DOHH2 (cell line): Measurements from ENCODE around the gene MYOZ3.

ENCODE experiments used
- EZH2phosphoT487 ChIP-seq: fragments of 200-600 bp; sonication (generic); IDR thresholded peaks from 2 replicates; pipeline ENCODE4 v1.6.1; 2017; ENCODE audit warnings: borderline replicate concordance, mild to moderate bottlenecking, antibody characterized with exemption, low read length, moderate library complexity, mixed read lengths
- TF ChIP-seq, protein P1 (sequence below): fragments of 200-600 bp; sonication (generic); IDR thresholded peaks from one replicate; pipeline ENCODE4 v1.5.1; 2014; ENCODE audit warnings: antibody characterized with exemption, mild to moderate bottlenecking, low read depth, low read length; ENCODE audit not compliant: poor library complexity, severe bottlenecking

DNA sequence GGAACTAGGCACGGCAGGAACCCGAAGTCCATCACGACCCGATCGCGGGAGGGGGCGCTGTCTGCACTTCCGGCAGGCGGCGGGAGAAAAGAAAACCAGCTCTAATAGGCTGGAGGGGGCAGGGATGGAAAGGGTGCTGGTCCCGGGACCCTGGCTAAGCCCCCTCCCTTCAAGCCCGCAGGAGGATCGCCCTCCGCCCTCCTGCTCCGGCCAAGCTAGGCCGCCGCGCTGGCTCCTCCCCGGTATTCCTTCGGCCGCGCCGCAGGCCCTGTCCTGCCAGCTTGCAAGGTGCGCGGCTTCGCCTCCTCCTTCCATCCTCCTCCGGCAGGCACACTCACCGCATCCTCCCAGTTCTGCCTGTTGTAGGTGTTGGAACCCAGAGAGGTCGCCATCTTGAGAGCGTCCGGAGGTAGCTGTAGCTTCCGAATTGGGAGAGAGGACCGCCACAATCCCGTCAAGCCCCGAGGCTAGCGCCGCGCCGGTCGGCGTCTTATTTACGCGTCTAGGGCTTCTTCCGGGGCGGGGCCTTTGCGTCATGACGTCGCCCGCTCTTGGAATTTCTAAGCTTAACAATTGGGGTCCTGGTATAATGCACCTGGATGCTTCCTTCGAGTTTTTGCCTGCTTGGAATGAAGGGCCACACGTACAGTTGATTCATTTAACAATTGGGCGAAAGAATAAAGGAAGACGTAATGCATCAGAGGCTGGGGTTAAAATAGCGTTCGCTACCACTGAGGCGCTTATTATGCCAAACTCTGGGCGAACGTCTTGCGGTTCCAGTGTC, 39.7 kb downstream of the MYOZ3 start, which contains the start of gene RBM22:
- TF ChIP-seq, protein P1, sequence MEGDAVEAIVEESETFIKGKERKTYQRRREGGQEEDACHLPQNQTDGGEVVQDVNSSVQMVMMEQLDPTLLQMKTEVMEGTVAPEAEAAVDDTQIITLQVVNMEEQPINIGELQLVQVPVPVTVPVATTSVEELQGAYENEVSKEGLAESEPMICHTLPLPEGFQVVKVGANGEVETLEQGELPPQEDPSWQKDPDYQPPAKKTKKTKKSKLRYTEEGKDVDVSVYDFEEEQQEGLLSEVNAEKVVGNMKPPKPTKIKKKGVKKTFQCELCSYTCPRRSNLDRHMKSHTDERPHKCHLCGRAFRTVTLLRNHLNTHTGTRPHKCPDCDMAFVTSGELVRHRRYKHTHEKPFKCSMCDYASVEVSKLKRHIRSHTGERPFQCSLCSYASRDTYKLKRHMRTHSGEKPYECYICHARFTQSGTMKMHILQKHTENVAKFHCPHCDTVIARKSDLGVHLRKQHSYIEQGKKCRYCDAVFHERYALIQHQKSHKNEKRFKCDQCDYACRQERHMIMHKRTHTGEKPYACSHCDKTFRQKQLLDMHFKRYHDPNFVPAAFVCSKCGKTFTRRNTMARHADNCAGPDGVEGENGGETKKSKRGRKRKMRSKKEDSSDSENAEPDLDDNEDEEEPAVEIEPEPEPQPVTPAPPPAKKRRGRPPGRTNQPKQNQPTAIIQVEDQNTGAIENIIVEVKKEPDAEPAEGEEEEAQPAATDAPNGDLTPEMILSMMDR, result peak; percentile 91
- no peak for TF ChIP-seq EZH2phosphoT487
